ENCODE data around the gene ZNF534.
"Not testable (repeated sequence)": the region's sequence is repeated elsewhere in the genome, so short reads cannot be mapped to it uniquely, and the experiment has no call there.

Gene ZNF534

DNA sequence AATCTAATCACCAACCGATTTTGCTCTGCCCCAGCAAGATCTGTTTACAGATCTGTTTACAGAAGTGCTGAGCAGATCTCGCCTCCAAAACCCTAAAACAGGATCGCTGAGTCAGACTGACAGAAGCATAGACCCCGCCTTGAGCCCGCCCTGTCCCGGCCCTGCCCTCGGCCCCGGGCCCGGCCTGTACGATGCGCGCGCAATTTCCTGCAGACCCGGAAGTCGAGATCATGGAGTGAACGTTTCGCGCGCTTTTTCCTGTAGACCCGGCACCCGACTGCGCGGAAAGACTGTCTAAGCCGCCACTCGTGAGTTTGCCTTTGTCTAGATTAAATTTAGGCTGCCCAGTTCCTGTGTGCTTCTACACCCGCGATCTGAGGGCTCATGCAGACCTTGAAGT is at the start of gene ZNF534:
TSS of gene ZNF534 (plus strand) at position 212 of the 400 bp plus-strand sequence. CDS start 2,327 bp downstream, outside the sequence.
- no peak for DNase-seq

DNA sequence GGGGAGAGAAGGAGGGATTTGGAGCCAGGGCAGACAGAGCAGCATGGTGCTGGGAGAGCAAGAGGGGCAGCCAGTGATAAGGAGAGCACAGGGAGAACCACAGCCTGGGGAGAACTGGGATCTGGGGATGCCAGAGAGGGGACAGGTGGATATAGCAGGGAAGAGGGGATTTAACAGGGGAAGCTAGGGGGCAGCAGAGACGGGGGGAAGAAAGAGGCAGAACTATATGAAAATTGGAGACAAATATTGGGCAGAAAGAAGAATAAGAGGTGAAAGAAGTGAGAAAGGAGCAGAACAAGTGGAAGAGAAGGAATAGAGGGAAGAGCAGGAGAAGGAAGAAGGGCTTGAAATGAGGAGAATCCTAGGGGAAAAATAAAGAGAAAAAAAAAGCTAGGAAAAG is 37.8 kb upstream of the ZNF534 start:
- no peak for DNase-seq

DNA sequence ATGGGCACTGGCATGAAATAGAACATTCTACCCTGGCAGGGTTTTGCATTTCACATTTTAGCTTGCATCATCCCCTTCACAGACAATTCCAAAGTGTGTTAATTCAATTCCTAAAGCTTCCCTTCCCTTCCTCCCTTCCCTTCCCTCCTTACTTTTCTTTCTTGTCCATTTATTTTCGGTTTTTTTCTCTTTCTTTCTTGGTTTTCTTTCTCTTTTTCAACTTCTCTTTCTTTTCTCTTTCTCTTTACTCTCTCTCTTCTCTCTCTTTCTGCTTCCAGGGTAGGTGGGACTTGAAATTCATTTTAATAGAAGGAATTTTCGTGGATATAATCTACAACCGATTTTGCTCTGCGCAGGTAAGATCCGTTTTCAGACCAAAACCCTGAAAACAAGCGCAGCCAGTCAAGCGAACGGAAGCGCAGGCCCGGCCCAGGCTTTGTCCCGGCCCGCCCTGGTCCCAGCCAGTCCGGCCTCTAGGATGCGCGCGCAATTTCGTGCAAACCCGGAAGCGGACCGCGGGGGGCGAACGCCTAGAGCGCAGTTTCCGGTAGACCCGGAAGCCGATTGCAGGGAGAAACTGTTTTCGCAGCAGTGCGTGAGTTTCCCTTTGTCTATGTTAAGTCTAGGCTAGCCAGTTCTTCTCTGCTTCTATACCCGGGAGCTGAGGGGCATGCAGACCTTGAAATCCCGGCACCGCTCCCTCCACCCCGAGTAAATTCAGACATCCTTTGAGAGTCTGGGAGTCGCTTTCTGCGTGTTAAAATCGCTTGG is 31.5 kb upstream of the ZNF534 start, which contains the start of gene ZNF528:
TSS of gene ZNF528 (plus strand) at position 540 of the 771 bp plus-strand sequence. CDS start 4,165 bp downstream, outside the sequence.
- DNase-seq = peak; percentile 92

DNA sequence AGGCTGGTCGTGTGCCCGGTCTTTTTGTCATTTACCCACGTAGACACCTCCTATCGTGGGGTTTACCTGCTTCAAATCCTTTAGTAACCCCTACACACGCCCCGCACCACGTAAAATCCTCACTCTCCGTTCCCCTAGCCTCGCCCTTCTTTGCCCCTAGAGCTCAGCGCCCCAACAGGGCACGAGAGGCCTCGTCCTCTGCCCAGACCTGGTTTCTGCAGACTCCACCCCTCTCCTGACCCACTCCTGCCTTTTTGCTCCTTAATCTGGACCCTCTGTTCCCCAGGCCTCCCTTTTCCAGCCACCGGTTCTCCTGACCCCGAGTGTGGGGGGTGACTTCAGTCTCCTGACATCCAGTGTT is 30.9 kb upstream of the ZNF534 start:
- no peak for DNase-seq

DNA sequence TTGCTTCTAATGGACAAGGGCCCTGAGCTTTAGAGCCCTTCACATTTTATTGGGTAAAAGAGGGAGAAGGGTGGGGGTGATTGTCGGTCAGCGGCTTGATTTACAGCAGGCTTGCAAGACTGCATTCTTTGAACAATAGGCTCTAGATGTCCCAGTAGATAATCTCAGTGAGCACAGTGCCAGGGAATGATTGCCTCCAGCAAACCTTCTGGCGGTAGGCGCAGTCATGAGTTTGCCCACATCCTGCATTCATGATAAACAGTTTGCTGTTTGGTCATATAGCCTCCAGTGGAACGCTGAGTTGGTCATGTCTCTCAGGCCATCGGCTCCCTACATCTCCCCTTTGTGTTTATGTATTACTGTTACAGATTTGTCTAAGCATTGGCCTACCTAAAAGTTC is 18.7 kb upstream of the ZNF534 start:
- no peak for DNase-seq

DNA sequence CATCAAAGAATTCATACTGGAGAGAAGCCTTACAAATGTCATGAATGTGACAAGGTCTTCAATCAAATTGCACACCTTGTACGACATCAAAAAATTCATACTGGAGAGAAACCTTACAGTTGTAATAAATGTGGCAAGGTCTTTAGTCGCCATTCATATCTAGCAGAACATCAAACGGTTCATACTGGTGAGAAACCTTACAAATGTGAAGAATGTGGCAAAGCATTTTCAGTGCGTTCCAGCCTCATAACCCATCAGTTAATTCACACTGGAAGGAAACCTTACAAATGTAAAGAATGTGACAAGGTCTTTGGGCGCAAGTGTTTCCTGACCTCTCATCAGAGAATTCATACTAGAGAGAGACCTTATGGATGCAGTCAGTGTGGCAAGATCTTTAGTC is 13.2 kb upstream of the ZNF534 start:
- no peak for DNase-seq

DNA sequence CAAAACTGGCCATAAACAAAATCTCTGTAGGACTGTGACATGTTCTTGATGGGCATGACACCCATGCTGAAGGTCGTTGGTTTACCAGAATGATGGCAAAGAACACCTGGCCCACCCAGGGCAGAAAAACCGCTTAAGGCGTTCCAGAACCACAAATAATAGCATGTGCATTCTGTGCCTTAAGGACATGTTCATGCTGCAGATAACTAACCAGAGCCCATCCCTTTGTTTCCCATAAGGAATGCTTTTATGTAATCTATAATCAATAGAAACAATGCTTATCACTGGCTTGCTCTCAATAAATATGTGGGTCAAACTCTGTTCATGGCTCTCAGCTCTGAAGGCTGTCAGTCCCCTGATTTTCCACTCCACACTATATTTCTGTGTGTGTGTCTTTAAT is 13.2 kb downstream of the ZNF534 start:
- DNase-seq = no peak

DNA sequence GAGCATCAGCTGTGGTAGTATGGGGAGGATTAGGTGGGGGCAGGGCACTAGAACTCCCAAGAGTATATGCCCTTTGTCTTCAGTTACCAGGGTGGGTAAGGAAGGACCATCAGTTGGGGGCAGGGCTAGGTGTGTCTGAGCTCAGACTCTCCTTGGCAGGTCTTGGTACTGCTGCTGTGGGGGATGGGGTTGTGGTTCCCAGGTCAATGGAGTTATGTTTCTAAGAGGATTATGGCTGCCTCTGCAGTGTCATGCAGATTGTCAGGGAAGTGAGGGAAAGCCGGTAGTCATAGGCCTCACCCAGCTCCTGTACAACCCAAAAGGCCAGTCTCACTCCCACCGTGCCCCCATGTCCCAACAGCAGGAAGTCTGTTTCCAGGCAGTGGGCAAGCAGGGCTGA is 15.6 kb downstream of the ZNF534 start:
- DNase-seq = no peak

DNA sequence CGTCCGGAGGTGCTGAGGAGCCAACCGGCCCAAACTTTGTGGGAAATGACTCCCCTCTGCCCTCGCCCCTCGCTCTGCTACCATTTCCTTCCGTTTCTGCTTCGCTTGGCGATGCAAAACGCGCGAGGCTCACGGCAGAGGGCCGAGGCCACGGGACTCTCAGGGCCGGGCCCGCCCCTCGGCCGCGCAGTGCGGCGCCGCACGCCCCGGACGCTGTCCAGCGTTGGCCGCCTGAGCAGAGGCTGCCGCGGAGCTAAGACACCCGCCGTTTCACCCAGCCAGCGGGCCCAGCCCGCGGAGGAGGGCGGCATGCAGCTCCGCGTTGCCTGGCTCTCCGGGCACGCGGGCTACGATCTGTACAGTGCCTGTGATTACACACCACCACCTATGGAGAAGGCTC is 22.3 kb downstream of the ZNF534 start:
- DNase-seq = no peak

DNA sequence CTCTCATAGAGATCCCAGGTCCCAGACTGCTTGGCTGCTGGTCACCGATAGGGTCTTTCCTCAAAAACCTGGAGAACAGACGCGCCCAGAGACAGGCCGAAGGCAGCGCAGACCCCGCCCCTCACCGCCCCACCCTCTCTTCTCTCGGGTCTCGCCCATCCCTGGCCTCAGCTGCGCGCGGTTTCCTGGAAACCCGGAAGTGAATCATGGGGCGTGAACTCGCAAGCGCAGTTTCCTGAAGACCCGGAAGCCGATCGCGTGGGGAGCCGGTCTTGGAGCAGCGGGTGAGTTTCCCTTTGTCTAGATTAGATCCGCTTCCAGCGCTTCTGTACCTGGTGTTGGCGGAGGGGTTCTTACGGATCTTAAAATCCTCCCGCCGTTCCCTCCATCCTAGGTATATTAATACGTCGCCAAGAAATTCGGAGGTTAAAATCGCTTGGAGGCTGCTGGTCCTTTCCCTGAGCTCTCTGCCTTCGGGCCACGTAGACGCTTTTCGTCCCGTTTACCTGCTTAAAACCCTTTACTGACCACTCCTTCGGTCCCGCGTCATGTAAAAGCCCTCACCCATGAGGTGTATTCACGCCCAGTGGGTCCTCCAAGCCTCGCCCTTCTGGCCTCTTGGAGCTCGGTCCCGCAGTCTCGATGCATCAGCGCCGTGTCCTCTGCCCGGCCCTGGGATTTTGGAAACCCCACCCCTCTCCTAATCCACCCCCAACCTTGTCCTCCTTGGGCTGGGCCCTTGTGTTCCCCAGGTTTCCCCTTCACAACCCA is 24.6 kb downstream of the ZNF534 start, which contains the start of gene ZNF578:
TSS of gene ZNF578 (plus strand) at position 230 of the 771 bp plus-strand sequence. CDS start 48,293 bp downstream, outside the sequence.
- peak; percentile 63 for DNase-seq

DNA sequence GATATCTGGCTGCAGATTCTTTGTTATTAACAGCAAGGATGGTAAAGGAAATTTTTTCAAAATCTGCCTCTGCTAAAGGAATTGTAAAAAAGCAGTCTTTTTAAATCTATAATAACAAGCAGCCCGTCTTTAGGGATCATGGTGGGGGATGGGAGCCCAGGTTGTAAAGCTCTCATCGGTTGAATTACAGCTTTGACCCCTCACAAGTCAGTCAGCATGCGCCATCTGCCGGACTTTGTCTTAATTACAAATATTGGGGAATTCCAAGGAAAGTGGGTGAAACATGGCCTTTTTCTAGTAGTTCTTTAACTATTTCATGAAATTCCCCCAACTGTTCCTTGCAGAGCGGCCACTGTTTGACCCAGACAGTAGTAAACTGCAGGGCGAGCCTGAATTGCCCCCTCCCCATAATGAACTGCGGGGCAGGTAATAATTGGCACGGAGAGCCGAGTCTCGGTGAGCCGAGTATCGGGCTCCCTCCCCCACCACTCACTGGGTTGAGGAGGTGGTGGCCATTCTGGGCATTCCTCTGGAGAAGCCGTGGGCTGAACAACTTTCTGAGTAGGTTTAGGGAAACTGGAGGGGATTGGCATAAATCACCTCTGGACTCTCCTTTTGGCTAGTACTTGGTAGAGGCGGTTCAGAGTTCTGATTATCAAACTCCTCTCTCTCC is 36.0 kb downstream of the ZNF534 start:
- DNase-seq = no peak

DNA sequence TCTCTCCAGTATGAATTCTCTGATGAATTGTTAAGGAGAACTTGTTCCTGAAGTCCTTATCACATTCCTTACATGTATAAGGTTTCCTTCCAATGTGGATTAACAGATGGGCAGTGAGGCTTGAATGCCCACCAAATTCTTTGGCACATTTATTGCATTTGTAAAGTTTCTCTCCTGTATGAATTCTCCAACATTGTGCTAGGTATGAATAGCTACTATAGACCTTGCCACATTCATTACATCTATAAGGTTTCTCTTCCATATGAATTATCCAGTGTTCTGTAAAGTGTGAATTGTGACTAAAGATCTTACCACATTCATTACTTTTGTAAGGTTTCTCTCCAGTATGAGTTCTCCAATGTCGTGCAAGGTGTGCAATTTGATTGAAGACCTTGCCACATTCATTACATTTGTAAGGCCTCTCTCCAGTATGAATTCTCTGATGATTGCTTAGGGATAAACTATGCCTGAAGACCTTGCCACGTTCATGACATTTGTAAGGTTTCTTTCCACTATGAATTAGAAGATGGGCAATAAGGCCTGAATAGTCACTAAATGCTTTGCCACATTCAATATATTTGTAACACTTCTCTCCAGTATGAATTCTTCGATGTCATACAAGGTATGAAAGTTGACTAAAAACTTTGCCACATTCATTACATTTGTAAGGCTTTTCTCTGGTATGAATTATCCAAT is 44.9 kb downstream of the ZNF534 start:
- no peak for DNase-seq

DNA sequence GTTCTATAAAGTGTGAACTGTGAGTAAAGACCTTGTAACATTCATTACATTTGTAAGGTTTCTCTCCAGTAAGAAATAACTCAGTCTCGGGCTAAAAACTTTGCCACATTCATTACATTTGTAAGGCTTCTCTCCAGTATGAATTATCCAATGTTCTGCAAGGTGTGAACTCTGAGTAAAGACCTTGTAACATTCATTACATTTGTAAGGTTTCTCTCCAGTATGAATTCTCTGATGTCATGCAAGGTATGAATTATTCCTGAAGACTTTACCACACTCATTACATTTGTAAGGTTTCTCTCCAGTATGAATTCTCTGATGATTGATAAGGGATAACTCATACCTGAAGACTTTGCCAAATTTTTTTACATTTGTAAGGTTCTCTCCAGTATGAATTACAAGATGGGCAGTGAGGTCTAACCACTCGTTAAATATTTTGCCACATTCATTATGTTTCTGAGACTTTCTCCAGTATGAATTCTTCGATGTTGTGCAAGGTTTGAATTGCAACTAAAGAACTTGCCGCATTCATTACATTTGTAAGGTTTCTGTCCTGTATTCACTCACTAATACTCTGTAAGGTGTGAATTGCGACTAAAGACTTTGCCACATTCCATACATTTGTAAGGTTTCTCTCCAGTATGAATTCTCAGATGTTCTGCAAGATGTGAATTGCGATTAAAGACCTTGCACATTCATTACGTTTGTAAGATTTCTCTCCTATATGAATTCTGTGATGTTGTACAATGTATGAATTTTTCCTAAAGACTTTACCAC is 45.6 kb downstream of the ZNF534 start:
- DNase-seq = no peak

DNA sequence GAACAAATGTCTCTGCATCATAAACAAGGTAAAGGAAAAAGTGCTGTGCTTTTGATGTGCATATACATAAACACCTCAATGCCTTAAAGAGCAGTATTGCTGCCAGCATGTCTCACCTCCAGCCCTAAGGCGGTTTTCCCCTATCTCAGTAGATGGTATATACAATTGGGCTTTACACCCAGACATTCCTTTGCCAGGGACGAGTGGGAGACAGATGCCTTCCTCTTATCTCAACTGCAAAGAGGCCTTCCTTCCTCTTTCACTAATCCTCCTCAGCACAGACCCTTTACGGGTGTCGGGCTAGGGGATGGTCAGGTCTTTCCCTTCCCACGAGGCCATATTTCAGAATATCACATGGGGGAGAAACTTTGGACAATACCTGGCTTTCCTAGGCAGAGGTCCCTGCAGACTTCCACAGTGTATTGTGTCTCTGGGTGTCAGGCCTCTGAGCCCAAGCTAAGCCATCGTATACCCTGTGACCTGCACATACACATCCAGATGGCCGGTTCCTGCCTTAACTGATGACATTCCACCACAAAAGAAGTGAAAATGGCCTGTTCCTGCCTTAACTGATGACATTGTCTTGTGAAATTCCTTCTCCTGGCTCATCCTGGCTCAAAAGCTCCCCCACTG is 55.3 kb downstream of the ZNF534 start:
- DNase-seq = not testable (repeated sequence)

DNA sequence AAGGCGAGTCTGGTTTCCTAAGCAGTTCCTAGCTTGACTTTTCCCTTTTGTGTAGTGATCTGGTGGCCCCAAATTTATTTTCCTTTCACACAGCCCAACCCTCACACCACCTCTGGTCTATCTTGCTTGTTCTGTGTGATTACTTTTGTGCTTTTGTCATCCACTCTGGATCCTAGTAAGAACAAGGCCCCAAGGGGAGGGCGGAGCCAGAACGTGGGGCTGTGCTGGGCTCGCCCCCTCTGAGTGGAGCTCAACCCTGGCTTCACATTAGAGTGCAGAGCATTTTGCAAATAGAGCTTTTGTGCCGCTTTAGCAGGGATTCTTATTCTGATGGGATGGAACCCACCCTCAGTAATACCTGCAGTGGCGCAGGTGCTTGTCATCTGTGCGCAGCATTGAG is 56.1 kb downstream of the ZNF534 start:
- DNase-seq = not testable (repeated sequence)

DNA sequence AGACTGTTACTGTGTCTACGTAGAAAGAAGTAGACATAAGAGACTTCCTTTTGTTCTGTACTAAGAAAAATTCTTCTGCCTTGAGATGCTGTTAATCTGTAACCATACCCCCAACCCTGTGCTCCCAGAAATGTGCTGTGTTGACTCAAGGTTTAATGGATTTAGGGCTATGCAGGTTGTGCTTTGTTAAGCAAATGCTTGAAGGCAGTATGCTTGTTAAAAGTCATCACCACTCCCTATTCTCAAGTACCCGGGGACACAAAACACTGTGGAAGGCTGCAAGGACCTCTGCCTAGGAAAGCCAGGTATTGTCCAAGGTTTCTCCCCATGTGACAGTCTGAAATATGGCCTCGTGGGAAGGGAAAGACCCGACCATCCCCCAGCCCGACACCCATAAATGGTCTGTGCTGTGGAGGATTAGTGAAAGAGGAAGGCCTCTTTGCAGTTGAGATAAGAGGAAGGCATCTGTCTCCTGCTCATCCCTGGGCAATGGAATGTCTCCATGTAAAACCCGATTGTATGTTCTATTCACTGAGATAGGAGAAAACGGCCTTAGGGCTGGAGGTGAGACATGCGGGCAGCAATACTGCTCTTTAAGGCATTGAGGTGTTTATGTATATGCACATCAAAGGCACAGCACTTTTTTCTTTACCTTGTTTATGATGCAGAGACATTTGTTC is 56.8 kb downstream of the ZNF534 start:
- DNase-seq = not testable (repeated sequence)

DNA sequence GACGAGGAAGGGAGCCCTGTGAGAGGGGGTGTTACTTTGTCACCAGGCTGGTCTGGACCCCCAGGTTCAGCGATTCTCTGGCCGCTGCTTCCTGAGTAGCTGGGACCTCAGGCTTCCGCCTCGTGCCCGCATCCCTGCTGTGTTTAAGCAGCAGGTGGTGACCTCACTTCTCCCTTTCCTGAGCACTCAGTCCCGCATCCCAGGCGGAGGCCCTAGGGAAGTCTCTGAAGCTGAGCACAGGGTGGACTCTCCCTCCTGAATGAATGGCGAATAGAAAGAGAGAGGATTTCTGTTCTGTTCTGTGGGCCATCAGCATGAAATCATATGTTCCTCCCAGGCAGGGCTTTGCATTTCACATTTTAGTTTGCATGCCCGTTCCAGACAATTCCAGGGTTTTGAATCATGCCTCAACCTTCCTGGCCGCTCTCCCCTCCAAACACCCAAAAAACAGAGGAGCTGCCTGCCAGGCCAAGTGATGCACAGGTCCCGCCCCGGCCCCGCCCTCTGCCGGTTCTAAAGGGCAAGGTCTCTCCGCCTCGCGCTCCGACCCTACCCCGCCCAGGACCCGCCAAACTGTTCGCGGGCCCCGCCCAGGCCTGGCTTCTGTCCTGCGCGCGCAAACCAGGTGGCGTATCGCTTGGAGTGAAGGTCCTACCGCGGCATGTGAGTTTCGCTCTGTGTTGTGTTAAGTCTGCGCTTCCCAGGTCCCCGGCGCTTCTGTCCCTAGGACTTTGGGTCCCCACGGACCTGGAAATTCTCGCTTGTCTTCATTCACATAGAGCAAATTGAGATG is 63.4 kb downstream of the ZNF534 start:
- DNase-seq = peak; percentile 2

DNA sequence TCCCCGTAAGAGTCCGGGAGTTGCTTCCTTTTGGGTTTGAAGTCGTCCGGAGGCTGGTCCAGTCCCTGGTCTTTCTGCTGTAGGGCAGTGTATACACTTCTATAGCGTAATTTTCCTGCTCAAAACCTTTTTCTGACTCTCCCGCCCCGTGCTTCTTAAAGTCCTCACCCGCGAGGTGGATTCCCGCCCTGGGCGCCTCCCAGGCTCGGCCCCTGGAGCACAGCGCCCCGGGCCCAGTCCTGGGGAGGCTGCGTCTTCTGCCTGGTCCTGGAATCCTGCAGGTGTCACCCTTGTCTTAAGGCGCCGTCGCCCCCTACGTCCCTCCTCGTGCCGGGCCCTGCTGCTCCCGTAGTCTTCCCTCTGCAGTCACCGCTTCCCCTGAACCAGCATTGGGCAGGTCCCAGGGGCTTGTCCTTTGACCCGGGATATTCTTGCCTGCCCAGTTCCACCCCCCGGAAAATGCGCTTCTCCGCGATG is 64.1 kb downstream of the ZNF534 start:
- no peak for DNase-seq

DNA sequence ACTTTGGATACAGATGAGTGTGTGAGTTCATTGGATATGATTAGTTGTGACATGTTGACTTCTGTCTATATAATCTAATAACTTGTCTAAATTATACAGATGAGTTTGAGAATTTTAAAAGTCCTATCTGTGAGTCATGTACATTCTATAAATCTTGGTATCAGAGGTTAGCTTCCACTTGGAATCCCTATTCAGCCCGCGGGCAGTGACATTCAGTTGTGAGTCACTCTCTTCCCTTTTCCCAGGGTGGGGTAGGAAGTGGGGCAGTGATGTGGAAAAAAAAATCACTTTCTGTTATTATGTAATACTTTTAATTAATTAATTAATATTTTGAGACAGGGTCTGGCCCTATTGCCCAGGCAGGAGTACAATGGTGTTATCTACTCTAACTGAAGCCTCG is 65.6 kb downstream of the ZNF534 start:
- no peak for DNase-seq

DNA sequence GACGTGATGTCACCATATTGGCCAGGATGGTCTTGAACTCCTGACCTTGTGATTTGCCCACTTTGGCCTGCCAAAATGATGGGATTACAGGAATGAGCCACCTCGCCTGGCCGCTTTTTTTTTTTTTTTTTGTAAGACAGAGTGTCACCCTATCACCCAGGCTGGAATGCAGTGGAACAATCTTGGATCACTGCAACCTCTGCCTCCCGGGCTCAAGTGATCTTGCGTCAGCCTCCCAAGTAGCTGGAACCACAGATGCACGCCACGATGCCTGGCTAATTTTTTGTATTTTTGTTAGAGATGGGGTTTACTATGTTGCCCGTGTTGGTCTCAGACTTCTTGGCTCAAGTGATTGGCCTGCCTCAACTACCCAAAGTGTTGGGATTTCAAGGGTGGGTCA is 69.6 kb downstream of the ZNF534 start:
- no peak for DNase-seq
